Lung (tissue), 12 donors: ENCODE results near the gene C15orf62. TPM values are rescaled to one million over a fixed set of nuclear protein-coding genes. Genes with fewer than 3 reads are reported as not detected.

Source experiments
- ATAC-seq: fragments of 200-7000 bp; cut with Tn5 transposase; one replicate; pipeline ENCODE4 v1.9.1; 2020; ENCODE audit warnings: moderate number of reproducible peaks; ENCODE audit not compliant: insufficient read depth, low FRiP score
- DNase-seq, 3 donors: peaks; one replicate each; pipeline ENCODE4 v3.0.0-alpha.2; 2013 to 2017
- H3K27ac ChIP-seq, 2 donors: one replicate each; pipeline ENCODE4 v1.5.1; 2013; ENCODE audit warnings: mild to moderate bottlenecking in 2 of 2, moderate library complexity in 2 of 2, control low read depth in 1 of 2, inconsistent platforms in 1 of 2, low read depth in 1 of 2, low read length in 1 of 2
- H3K27me3 ChIP-seq, 3 donors: one replicate each; pipeline ENCODE4 v1.5.1; 2013; ENCODE audit warnings: low read length in 2 of 3; ENCODE audit not compliant: control insufficient read depth in 3 of 3, insufficient read depth in 3 of 3
- H3K36me3 ChIP-seq, 4 donors: one replicate each; pipeline ENCODE4 v1.5.1; 2013; ENCODE audit warnings: low read length in 4 of 4, mild to moderate bottlenecking in 1 of 4, moderate library complexity in 1 of 4; ENCODE audit not compliant: control insufficient read depth in 4 of 4, insufficient read depth in 4 of 4
- H3K4me1 ChIP-seq, 5 donors: one replicate each; pipeline ENCODE4 v1.5.1; 2013; ENCODE audit warnings: low read length in 5 of 5, mild to moderate bottlenecking in 2 of 5, moderate library complexity in 1 of 5; ENCODE audit not compliant: control insufficient read depth in 5 of 5, insufficient read depth in 5 of 5
- H3K4me3 ChIP-seq: one replicate; pipeline ENCODE4 v1.5.1; 2013; ENCODE audit warnings: mild to moderate bottlenecking, control low read depth, moderate library complexity
- H3K9ac ChIP-seq, 2 donors: one replicate each; pipeline ENCODE4 v1.5.1; 2013; ENCODE audit warnings: low read length in 2 of 2, control low read depth in 1 of 2; ENCODE audit not compliant: insufficient read depth in 1 of 2
- H3K9me3 ChIP-seq, 4 donors: one replicate each; pipeline ENCODE4 v1.5.1; 2013; ENCODE audit warnings: low read length in 3 of 4, mild to moderate bottlenecking in 1 of 4, moderate library complexity in 1 of 4; ENCODE audit not compliant: control insufficient read depth in 4 of 4, insufficient read depth in 3 of 4
- CTCF ChIP-seq: IDR thresholded peaks from 2 replicates; pipeline ENCODE4 v1.5.1; 2012; ENCODE audit warnings: mild to moderate bottlenecking; ENCODE audit errors: control extremely low read depth, extremely low read depth
- WGBS, 2 donors: extraction: QIAGEN DNeasy Blood & Tissue Kit; methylation state at CpG; one replicate each; pipeline ENCODE4 v1.1.7; 2013; 5-methylcytosine and 5-hydroxymethylcytosine counted together
- polyA plus RNA-seq, 2 donors: library from polyadenylated mRNA; stranded (reverse); fragments of 200-250 nt; gene quantifications; one replicate each; pipeline ENCODE4 v1.2.1, GENCODE V29; 2013
- total RNA-seq, 2 donors: library from RNA; depleted of rRNA in 1 of 2; stranded (reverse); fragments of >200 nt in 1 of 2; gene quantifications; one replicate each; pipeline ENCODE4 v1.2.1, GENCODE V29; 2014 to 2021
- donor health status: control.
- donor health status: control.
- donor health status: Bipolar disorder and iron deficiency.
- donor health status: healthy.
- donor health status: DM: yes; HTN: yes; CAD: no.

C15orf62 gene
- total and polyA plus RNA-seq, 4 donors, result 0.34 to 1.5 (median 0.73) TPM

DNA sequence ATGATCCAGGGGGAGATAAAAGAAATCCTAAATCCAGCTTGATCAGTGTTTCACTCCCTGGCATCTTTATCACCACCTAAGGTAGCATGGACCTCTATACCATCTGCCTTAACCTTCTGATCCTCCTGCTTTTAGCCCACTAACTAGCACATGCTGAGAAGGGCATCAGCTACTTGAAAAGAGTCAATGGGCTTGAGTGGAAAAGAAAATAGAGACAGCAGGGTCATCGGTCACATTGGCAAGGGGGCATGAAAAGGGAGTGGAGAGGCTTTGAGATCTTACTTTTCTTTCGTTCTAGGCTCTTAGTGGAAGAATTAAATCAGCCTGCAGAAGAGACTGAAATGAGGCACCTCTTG is 36.9 kb downstream of the C15orf62 start:
- Histone ChIP-seq H3K9ac (peak overlapping the region; percentile 74 to 91), H3K27me3 (no peaks in the 10 kb centered on the region), H3K9me3 (no peaks in the 10 kb centered on the region), H3K27ac (peak overlapping the region; percentile 88 to 97), H3K4me1 (peaks cover 5 to 12% (median 5%) of the 10 kb centered on the region in 5 donors), H3K4me3 (peak overlapping the region; percentile 87), H3K36me3 (peaks cover 0 to 10% (median 7%) of the 10 kb centered on the region in 4 donors)
- TF ChIP-seq CTCF, result no peak
- 1 to 4% methylated on average over 2 of the region's 2 CpGs for WGBS, 2 donors
- ATAC-seq, result no peak
- DNase-seq, result no peak

DNA sequence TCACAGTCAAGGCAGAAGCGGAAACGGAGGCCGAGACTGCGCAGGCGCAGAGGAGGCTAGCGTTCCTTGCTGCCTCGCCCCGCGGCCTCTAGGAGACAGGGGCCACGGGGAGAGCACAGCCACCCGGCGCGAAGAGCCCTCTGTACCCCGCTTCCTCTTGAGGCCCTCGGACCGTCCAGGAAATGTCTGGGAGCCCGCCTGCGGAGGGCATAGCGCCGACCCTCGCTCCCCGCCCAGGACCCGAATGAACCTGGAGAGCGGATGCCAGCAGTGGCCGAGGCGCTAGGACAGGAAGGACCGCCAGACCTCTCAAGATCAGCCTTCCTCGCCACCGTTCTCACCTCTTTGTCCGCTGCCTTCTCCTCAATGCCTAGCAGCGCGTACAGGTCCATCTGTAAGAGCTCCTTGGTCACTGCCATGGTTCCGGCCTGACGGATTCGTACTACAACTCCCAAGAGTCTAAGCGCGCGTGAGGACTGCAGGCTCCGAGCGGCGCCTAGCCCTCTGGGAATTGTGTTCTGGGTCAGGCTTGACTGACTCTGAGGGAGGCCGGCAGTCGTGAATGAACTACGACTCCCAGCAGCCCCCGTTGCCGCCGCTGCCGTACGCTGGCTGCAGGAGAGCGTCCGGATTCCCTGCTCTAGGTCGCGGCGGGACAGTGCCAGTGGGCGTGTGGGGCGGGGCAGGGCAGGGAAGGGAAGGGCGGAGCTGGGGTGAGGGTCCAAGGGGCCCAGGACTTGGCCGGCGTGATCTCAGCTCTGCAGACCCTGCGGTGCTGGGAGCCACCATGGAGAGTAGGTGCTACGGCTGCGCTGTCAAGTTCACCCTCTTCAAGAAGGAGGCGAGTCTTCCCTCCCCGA is 37.5 kb downstream of the C15orf62 start, which contains the start of the genes DNAJC17 and ZFYVE19:
Gene DNAJC17 (minus strand): TSS at position 446 of the 860 bp plus-strand sequence. CDS start 27 bp downstream, at position 419.
Gene ZFYVE19 (plus strand): TSS at position 62 of the 860 bp plus-strand sequence. CDS start 501 bp downstream, at position 563.
- DNase-seq (peak; percentile 97 to 99 (median 98)), ATAC-seq (peak; percentile 99)
- peaks cover 5 to 12% (median 5%) of the 10 kb centered on the region in 5 donors for H3K4me1 ChIP-seq
- H3K4me3 ChIP-seq, result peak within 1 kb of the TSS; percentile 87
- TF ChIP-seq CTCF, result no peak
- H3K9ac ChIP-seq, result peak within 1 kb of the TSS; percentile 74 to 91
- no peaks in the 10 kb centered on the region for H3K9me3 ChIP-seq
- H3K36me3 ChIP-seq, result peaks cover 0 to 12% (median 6%) of the 10 kb centered on the region in 4 donors
- H3K27ac ChIP-seq, result peak within 1 kb of the TSS; percentile 88 to 97
- H3K27me3 ChIP-seq, result no peaks in the 10 kb centered on the region
- WGBS, 2 donors, result 0 to 1% methylated on average over 64 of the region's 64 CpGs

- DNase-seq, result no peak
- H3K4me1 ChIP-seq, result peaks cover 0 to 12% (median 5%) of the 10 kb centered on the region in 5 donors
- no peak for ATAC-seq
Observed at GRCh38 chr15:40807888-40808461, 38.2 kb downstream of the C15orf62 start.

More at GRCh38 chr15:40807888-40808461, 38.2 kb downstream of the C15orf62 start:
- peak overlapping the region; percentile 53 for H3K4me3 ChIP-seq
- no peak for TF ChIP-seq CTCF
- H3K9me3 ChIP-seq, result no peaks in the 10 kb centered on the region
- H3K27me3 ChIP-seq, result no peaks in the 10 kb centered on the region
- 9 to 29% methylated on average over 19 of the region's 19 CpGs for WGBS, 2 donors
- no peak overlapping the region for H3K27ac ChIP-seq
- peaks cover 0 to 12% (median 7%) of the 10 kb centered on the region in 4 donors for H3K36me3 ChIP-seq
- peak overlapping the region in 1 of 2 donors; percentile 11 for H3K9ac ChIP-seq
